ENCODE results near the gene TRIAP1. TPM values are rescaled to one million over a fixed set of nuclear protein-coding genes. Genes with fewer than 3 reads are reported as not detected.

Gene TRIAP1
- total RNA-seq, 1 experiment from 2014 or later, result 23.9 TPM

DNA sequence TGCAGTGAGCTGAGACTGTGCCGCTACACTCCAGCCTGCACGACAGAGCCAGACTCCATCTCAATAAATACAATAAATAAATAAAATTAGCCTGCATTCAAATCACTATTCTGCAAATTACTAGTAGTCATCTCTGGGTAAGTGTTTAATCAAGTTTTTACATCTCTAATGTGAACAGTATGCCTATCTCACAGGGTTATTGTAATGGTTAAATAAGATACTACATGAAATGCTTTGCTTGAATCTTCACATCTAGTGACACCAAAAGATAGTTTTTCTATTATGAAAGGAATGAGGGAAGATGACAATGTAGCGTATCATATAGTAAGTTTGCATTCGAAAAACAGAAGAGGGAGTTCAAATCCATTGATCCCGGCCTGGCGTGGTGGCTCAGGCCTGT, 21.3 kb upstream of the TRIAP1 start:
- Histone ChIP-seq H3K27me3 (ENCODE audit: control insufficient read depth, insufficient read depth, low read length) (no peaks in the 10 kb centered on the region), H3K27ac (ENCODE audit: low read length) (peak overlapping the region; percentile 88; the same call in 1 of the 2 replicates), H3K4me3 (ENCODE audit: low read depth in 2 of 2, low read length in 2 of 2) (no peak overlapping the region), H3K9me3 (ENCODE audit: control insufficient read depth, insufficient read depth, low read depth, low read length) (no peaks in the 10 kb centered on the region), H3K4me1 (ENCODE audit: control insufficient read depth, insufficient read depth, low read length) (peaks cover 28% of the 10 kb centered on the region; the same call in 1 of the 2 replicates), H3K36me3 (ENCODE audit: control insufficient read depth, insufficient read depth, low read length) (peaks cover 40% of the 10 kb centered on the region)
- DNase-seq (ENCODE audit: low read depth, low spot score) (no peak), ATAC-seq (no peak)
- in situ Hi-C loops (cut with HindIII; ENCODE audit: low pct_unique_long_range_greater_than_20kb, low sequenced_read_pairs) (no loop called here), intact Hi-C loops (cut with micrococcal nuclease; ENCODE audit: unreplicated experiment) (no loop called here)
- no peak for TF ChIP-seq CTCF (IDR thresholded peaks at IDR 0.05)
- no peak for TF ChIP-seq SIN3A (IDR thresholded peaks at IDR 0.05; ENCODE audit: borderline replicate concordance, insufficient read depth, low read depth, low read length)
- no peak for TF ChIP-seq POLR2AphosphoS5 (IDR thresholded peaks at IDR 0.05; ENCODE audit: low read depth, low read length)
- no peak for TF ChIP-seq TCF7L2 (IDR thresholded peaks at IDR 0.05; ENCODE audit: low read depth, low read length)
- BruUV-seq (replicated peaks), result no TSS peak
- ChIA-PET POLR2A (no interaction called here), CTCF (interaction anchor here (1.3 kb wide), 1 partner anchor 14 kb away, joined by 4 read pairs; no protein-coding TSS in a partner anchor)

DNA sequence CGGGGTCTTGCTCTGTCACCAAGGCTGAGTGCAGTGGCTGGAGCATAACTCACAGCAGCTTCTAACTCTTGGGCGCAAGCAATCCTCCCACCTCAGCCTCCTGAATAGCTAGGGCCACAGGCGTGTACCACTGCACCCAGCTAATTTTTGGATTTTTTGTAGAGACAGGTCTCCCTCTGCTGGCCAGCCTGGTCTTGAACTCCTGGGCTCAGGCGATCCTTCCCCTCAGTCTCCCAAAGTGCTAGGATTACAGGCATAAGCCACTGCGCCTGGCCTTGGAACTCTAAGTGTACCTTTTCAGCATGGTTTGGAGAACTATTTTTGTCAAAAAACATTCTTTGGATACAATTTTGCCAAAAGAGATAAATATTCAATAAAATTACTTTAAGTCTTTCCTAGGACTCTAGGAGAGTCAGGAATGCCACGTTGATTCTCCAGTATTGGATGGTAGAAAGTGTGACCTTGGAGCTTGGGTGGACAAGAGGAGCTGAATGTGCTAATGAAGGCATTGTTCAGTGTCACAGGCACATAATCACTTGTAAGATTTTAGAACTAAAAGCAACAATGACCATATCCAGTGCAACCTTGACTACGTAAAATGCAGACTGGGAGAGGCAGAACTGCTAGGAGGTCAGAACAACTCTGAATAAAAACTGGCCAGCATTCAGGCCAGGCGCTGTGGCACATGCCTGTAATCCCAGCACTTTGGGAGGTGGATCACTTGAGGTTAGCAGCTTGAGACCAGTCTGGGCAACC, 20.6 kb upstream of the TRIAP1 start:
- Histone ChIP-seq H3K27me3 (ENCODE audit: control insufficient read depth, insufficient read depth, low read length) (no peaks in the 10 kb centered on the region), H3K4me3 (ENCODE audit: low read depth in 2 of 2, low read length in 2 of 2) (no peak overlapping the region), H3K27ac (ENCODE audit: low read length) (0 out of 2 replicates have a peak overlapping the region, but pooled peaks have one; percentile 31), H3K4me1 (ENCODE audit: control insufficient read depth, insufficient read depth, low read length) (peaks cover 23% of the 10 kb centered on the region; the same call in 1 of the 2 replicates), H3K9me3 (ENCODE audit: control insufficient read depth, insufficient read depth, low read depth, low read length) (no peaks in the 10 kb centered on the region), H3K36me3 (ENCODE audit: control insufficient read depth, insufficient read depth, low read length) (peaks cover 46% of the 10 kb centered on the region)
- POLR2A ChIA-PET, result interaction anchor here (0.6 kb wide), 1 partner anchor 15 kb away, joined by 3 read pairs; no protein-coding TSS in a partner anchor
- intact Hi-C loops (cut with micrococcal nuclease; ENCODE audit: unreplicated experiment) (no loop called here), in situ Hi-C loops (cut with HindIII; ENCODE audit: low pct_unique_long_range_greater_than_20kb, low sequenced_read_pairs) (no loop called here)
- ATAC-seq, result peak; percentile 54
- no peak for DNase-seq (ENCODE audit: low read depth, low spot score)
- TF ChIP-seq, protein P1, sequence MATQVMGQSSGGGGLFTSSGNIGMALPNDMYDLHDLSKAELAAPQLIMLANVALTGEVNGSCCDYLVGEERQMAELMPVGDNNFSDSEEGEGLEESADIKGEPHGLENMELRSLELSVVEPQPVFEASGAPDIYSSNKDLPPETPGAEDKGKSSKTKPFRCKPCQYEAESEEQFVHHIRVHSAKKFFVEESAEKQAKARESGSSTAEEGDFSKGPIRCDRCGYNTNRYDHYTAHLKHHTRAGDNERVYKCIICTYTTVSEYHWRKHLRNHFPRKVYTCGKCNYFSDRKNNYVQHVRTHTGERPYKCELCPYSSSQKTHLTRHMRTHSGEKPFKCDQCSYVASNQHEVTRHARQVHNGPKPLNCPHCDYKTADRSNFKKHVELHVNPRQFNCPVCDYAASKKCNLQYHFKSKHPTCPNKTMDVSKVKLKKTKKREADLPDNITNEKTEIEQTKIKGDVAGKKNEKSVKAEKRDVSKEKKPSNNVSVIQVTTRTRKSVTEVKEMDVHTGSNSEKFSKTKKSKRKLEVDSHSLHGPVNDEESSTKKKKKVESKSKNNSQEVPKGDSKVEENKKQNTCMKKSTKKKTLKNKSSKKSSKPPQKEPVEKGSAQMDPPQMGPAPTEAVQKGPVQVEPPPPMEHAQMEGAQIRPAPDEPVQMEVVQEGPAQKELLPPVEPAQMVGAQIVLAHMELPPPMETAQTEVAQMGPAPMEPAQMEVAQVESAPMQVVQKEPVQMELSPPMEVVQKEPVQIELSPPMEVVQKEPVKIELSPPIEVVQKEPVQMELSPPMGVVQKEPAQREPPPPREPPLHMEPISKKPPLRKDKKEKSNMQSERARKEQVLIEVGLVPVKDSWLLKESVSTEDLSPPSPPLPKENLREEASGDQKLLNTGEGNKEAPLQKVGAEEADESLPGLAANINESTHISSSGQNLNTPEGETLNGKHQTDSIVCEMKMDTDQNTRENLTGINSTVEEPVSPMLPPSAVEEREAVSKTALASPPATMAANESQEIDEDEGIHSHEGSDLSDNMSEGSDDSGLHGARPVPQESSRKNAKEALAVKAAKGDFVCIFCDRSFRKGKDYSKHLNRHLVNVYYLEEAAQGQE (IDR thresholded peaks at IDR 0.05; ENCODE audit: insufficient read depth in 1 of 2, low read depth in 2 of 2, low read length in 1 of 2), result no peak
- TF ChIP-seq SIN3A (IDR thresholded peaks at IDR 0.05; ENCODE audit: borderline replicate concordance, insufficient read depth, low read depth, low read length) (no peak), POLR2AphosphoS5 (IDR thresholded peaks at IDR 0.05; ENCODE audit: low read depth, low read length) (no peak), CTCF (IDR thresholded peaks at IDR 0.05) (peak; percentile 85)
- CTCF ChIA-PET, result interaction anchor here (0.6 to 1.3 kb wide), 4 partner anchors 14 to 140 kb away, joined by 3 to 7 read pairs (median 4); no protein-coding TSS in a partner anchor
- no TSS peak for BruUV-seq (replicated peaks)

Data from Panc1 (cell line).